ENCODE data around the gene GLMN.

The GLMN gene

GRCh38 chr1:92323473-92324453 is 25.0 kb upstream of the GLMN start:
- Histone ChIP-seq H3K27me3 (ENCODE audit: low read depth, low read length) (no peaks in the 10 kb centered on the region), H3K27ac (ENCODE audit: low read length) (no peak overlapping the region), H3K4me1 (ENCODE audit: control insufficient read depth in 1 of 2, insufficient read depth in 2 of 2, low read length in 2 of 2) (no peaks in the 10 kb centered on the region), H3K4me3 (ENCODE audit: low read depth in 1 of 2, low read length in 2 of 2) (no peak overlapping the region), H3K36me3 (ENCODE audit: control insufficient read depth in 1 of 2, insufficient read depth in 2 of 2, low read length in 2 of 2) (peaks cover 9 to 41% of the 10 kb centered on the region in 2 donors), H3K9me3 (ENCODE audit: control insufficient read depth in 1 of 2, low read length in 2 of 2) (peaks cover 7 to 21% of the 10 kb centered on the region in 2 donors)

- peaks cover 0 to 5% of the 10 kb centered on the region in 2 donors for H3K36me3 ChIP-seq (ENCODE audit: control insufficient read depth in 1 of 2, insufficient read depth in 2 of 2, low read length in 2 of 2)
- H3K9me3 ChIP-seq (ENCODE audit: control insufficient read depth in 1 of 2, low read length in 2 of 2) = no peaks in the 10 kb centered on the region
- no peaks in the 10 kb centered on the region for H3K27me3 ChIP-seq (ENCODE audit: low read depth, low read length)
- H3K4me1 ChIP-seq (ENCODE audit: control insufficient read depth in 1 of 2, insufficient read depth in 2 of 2, low read length in 2 of 2) = no peaks in the 10 kb centered on the region
- H3K27ac ChIP-seq (ENCODE audit: low read length) = no peak overlapping the region
- no peak overlapping the region for H3K4me3 ChIP-seq (ENCODE audit: low read depth in 1 of 2, low read length in 2 of 2)
Measured at GRCh38 chr1:92317836-92318493, 19.2 kb upstream of the GLMN start.

- H3K4me3 ChIP-seq (ENCODE audit: low read depth in 1 of 2, low read length in 2 of 2) = no peak overlapping the region
- H3K36me3 ChIP-seq (ENCODE audit: control insufficient read depth in 1 of 2, insufficient read depth in 2 of 2, low read length in 2 of 2) = peaks cover 4 to 5% of the 10 kb centered on the region in 2 donors
- no peak overlapping the region for H3K27ac ChIP-seq (ENCODE audit: low read length)
- H3K4me1 ChIP-seq (ENCODE audit: control insufficient read depth in 1 of 2, insufficient read depth in 2 of 2, low read length in 2 of 2) = no peaks in the 10 kb centered on the region
- no peaks in the 10 kb centered on the region for H3K27me3 ChIP-seq (ENCODE audit: low read depth, low read length)
- H3K9me3 ChIP-seq (ENCODE audit: control insufficient read depth in 1 of 2, low read length in 2 of 2) = no peaks in the 10 kb centered on the region
Measured at GRCh38 chr1:92315766-92316599, 17.2 kb upstream of the GLMN start.

GRCh38 chr1:92314024-92314423 is 15.2 kb upstream of the GLMN start:
- Histone ChIP-seq H3K4me3 (ENCODE audit: low read depth in 1 of 2, low read length in 2 of 2) (no peak overlapping the region), H3K27me3 (ENCODE audit: low read depth, low read length) (no peaks in the 10 kb centered on the region), H3K36me3 (ENCODE audit: control insufficient read depth in 1 of 2, insufficient read depth in 2 of 2, low read length in 2 of 2) (peaks cover 4 to 5% of the 10 kb centered on the region in 2 donors), H3K4me1 (ENCODE audit: control insufficient read depth in 1 of 2, insufficient read depth in 2 of 2, low read length in 2 of 2) (no peaks in the 10 kb centered on the region), H3K27ac (ENCODE audit: low read length) (no peak overlapping the region), H3K9me3 (ENCODE audit: control insufficient read depth in 1 of 2, low read length in 2 of 2) (no peaks in the 10 kb centered on the region)

- Histone ChIP-seq H3K27me3 (ENCODE audit: low read depth, low read length) (no peaks in the 10 kb centered on the region), H3K36me3 (ENCODE audit: control insufficient read depth in 1 of 2, insufficient read depth in 2 of 2, low read length in 2 of 2) (peaks cover 9 to 10% of the 10 kb centered on the region in 2 donors), H3K27ac (ENCODE audit: low read length) (no peak overlapping the region), H3K9me3 (ENCODE audit: control insufficient read depth in 1 of 2, low read length in 2 of 2) (no peaks in the 10 kb centered on the region), H3K4me1 (ENCODE audit: control insufficient read depth in 1 of 2, insufficient read depth in 2 of 2, low read length in 2 of 2) (no peaks in the 10 kb centered on the region), H3K4me3 (ENCODE audit: low read depth in 1 of 2, low read length in 2 of 2) (no peak overlapping the region)
Measured at GRCh38 chr1:92310185-92310597, 11.4 kb upstream of the GLMN start.

- Histone ChIP-seq H3K27me3 (ENCODE audit: low read depth, low read length) (no peaks in the 10 kb centered on the region), H3K4me3 (ENCODE audit: low read depth in 1 of 2, low read length in 2 of 2) (no peak overlapping the region), H3K36me3 (ENCODE audit: control insufficient read depth in 1 of 2, insufficient read depth in 2 of 2, low read length in 2 of 2) (peaks cover 15 to 20% of the 10 kb centered on the region in 2 donors)
Measured at GRCh38 chr1:92307980-92308379, 9.2 kb upstream of the GLMN start.

GRCh38 chr1:92306020-92306419 is 7.2 kb upstream of the GLMN start:
- no peaks in the 10 kb centered on the region for H3K4me1 ChIP-seq (ENCODE audit: control insufficient read depth in 1 of 2, insufficient read depth in 2 of 2, low read length in 2 of 2)
- no peak overlapping the region for H3K27ac ChIP-seq (ENCODE audit: low read length)
- H3K9me3 ChIP-seq (ENCODE audit: control insufficient read depth in 1 of 2, low read length in 2 of 2) = no peaks in the 10 kb centered on the region
- no peak overlapping the region for H3K4me3 ChIP-seq (ENCODE audit: low read depth in 1 of 2, low read length in 2 of 2)
- H3K36me3 ChIP-seq (ENCODE audit: control insufficient read depth in 1 of 2, insufficient read depth in 2 of 2, low read length in 2 of 2) = peaks cover 11 to 20% of the 10 kb centered on the region in 2 donors
- H3K27me3 ChIP-seq (ENCODE audit: low read depth, low read length) = no peaks in the 10 kb centered on the region

More at GRCh38 chr1:92307980-92308379, 9.2 kb upstream of the GLMN start:
- H3K27ac ChIP-seq (ENCODE audit: low read length) = no peak overlapping the region
- no peaks in the 10 kb centered on the region for H3K4me1 ChIP-seq (ENCODE audit: control insufficient read depth in 1 of 2, insufficient read depth in 2 of 2, low read length in 2 of 2)
- no peaks in the 10 kb centered on the region for H3K9me3 ChIP-seq (ENCODE audit: control insufficient read depth in 1 of 2, low read length in 2 of 2)

- Histone ChIP-seq H3K36me3 (ENCODE audit: control insufficient read depth in 1 of 2, insufficient read depth in 2 of 2, low read length in 2 of 2) (peaks cover 14 to 16% of the 10 kb centered on the region in 2 donors), H3K4me3 (ENCODE audit: low read depth in 1 of 2, low read length in 2 of 2) (no peak overlapping the region), H3K27ac (ENCODE audit: low read length) (no peak overlapping the region), H3K9me3 (ENCODE audit: control insufficient read depth in 1 of 2, low read length in 2 of 2) (no peaks in the 10 kb centered on the region), H3K4me1 (ENCODE audit: control insufficient read depth in 1 of 2, insufficient read depth in 2 of 2, low read length in 2 of 2) (peaks cover 0 to 12% of the 10 kb centered on the region in 2 donors), H3K27me3 (ENCODE audit: low read depth, low read length) (no peaks in the 10 kb centered on the region)
Measured at GRCh38 chr1:92301021-92301420, 2.2 kb upstream of the GLMN start.

- Histone ChIP-seq H3K27ac (ENCODE audit: low read length) (peak overlapping the region; percentile 92), H3K36me3 (ENCODE audit: control insufficient read depth in 1 of 2, insufficient read depth in 2 of 2, low read length in 2 of 2) (peaks cover 9 to 11% of the 10 kb centered on the region in 2 donors), H3K4me1 (ENCODE audit: control insufficient read depth in 1 of 2, insufficient read depth in 2 of 2, low read length in 2 of 2) (peaks cover 0 to 12% of the 10 kb centered on the region in 2 donors)
Measured at GRCh38 chr1:92299477-92300150, 827 bp upstream of the GLMN start.

GRCh38 chr1:92298213-92298572 is 594 bp downstream of the GLMN start:
- Histone ChIP-seq H3K27me3 (ENCODE audit: low read depth, low read length) (no peaks in the 10 kb centered on the region), H3K4me1 (ENCODE audit: control insufficient read depth in 1 of 2, insufficient read depth in 2 of 2, low read length in 2 of 2) (peaks cover 0 to 12% of the 10 kb centered on the region in 2 donors), H3K27ac (ENCODE audit: low read length) (peak overlapping the region; percentile 92), H3K9me3 (ENCODE audit: control insufficient read depth in 1 of 2, low read length in 2 of 2) (no peaks in the 10 kb centered on the region), H3K36me3 (ENCODE audit: control insufficient read depth in 1 of 2, insufficient read depth in 2 of 2, low read length in 2 of 2) (peaks cover 0 to 8% of the 10 kb centered on the region in 2 donors), H3K4me3 (ENCODE audit: low read depth in 1 of 2, low read length in 2 of 2) (peak overlapping the region; percentile 81 to 94)

More at GRCh38 chr1:92299477-92300150, 827 bp upstream of the GLMN start:
- peak overlapping the region; percentile 81 to 94 for H3K4me3 ChIP-seq (ENCODE audit: low read depth in 1 of 2, low read length in 2 of 2)
- no peaks in the 10 kb centered on the region for H3K9me3 ChIP-seq (ENCODE audit: control insufficient read depth in 1 of 2, low read length in 2 of 2)
- no peaks in the 10 kb centered on the region for H3K27me3 ChIP-seq (ENCODE audit: low read depth, low read length)

Data from muscle layer of duodenum (tissue), 2 donors.